Measurements from ENCODE around the gene LCN1. TPM values are rescaled to one million over a fixed set of nuclear protein-coding genes. Genes with fewer than 3 reads are reported as not detected.

LCN1 gene
- total and polyA plus RNA-seq, 2 donors (not counting 3 experiments of a cell fraction or from before 2014, with no cell fraction given): not detected

DNA sequence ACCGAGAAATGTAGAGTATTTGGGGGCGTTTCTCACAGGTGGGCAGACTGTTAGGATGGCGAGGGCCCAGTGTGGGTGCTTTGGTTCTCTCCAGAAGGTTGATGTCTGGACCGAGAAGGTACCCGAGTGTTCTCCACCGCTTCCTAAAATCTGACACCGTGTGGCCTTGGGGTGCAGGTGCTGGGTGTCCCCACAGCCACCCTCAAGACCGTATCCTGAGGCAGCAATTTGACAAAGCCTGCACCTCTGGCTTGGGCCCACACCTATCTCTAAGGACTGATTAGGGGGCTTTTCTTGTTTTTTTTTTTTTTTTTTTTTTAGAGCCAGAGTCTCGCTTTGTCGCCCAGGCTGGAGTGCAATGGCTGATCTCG lies 40.3 kb upstream of the LCN1 start:
- Histone ChIP-seq H3K9me3 (replicated peaks; ENCODE audit: control insufficient read depth, insufficient read depth, low read length) (no peaks in the 10 kb centered on the region), H3K27ac (ENCODE audit: insufficient read depth, low read depth, low read length) (no peak overlapping the region), H3K9ac (replicated peaks; ENCODE audit: extremely low read depth, insufficient read depth, low read length) (no peak overlapping the region), H3K4me2 (ENCODE audit: insufficient read depth, low read length) (peak overlapping the region; percentile 41), H3K36me3 (ENCODE audit: control insufficient read depth in 2 of 2, extremely low read depth in 1 of 2, insufficient read depth in 2 of 2, low read length in 2 of 2) (peaks cover 0 to 18% of the 10 kb centered on the region in 2 experiments), H3K79me2 (ENCODE audit: control insufficient read depth, insufficient read depth, low read length) (no peaks in the 10 kb centered on the region), H3K27me3 (ENCODE audit: control insufficient read depth in 2 of 2, insufficient read depth in 2 of 2, low read length in 2 of 2) (no peaks in the 10 kb centered on the region), H2AFZ (ENCODE audit: low read depth, low read length) (peak overlapping the region; percentile 32), H3K9me1 (replicated peaks; ENCODE audit: control insufficient read depth, extremely low read depth, insufficient read depth, low read length) (no peaks in the 10 kb centered on the region), H4K20me1 (replicated peaks; ENCODE audit: control insufficient read depth, extremely low read depth, insufficient read depth, low read length) (no peaks in the 10 kb centered on the region), H3K4me3 (replicated peaks in 1 of 3; ENCODE audit: insufficient read depth in 1 of 3, low read depth in 1 of 3, low read length in 3 of 3) (peak overlapping the region in 2 of 3 experiments; percentile 28 to 78), H3K4me1 (ENCODE audit: control insufficient read depth, extremely low read depth, insufficient read depth, low read length) (peaks cover 7% of the 10 kb centered on the region)
- DNase-seq (ENCODE audit: low read depth, low spot score): no peak
- intact Hi-C loops (cut with micrococcal nuclease) (loop anchor here (1.0 kb wide), 1 partner anchor 18 kb away; a partner anchor contains a TSS), dilution Hi-C loops (cut with MboI; ENCODE audit: extremely low pct_ligation_motif_present, low sequenced_read_pairs) (no loop called here)
- no peak for FAIRE-seq
- ChIA-PET CTCF (interaction anchor here (1.2 to 1.9 kb wide), 4 partner anchors 10 to 24 kb away, joined by 4 to 11 read pairs (median 7); partner anchors contain the start of gene MRPS2), POLR2A (no interaction called here)
- TF ChIP-seq JUN (IDR thresholded peaks at IDR 0.05; ENCODE audit: borderline replicate concordance, insufficient read depth, insufficient read length, low read depth) (no peak), POLR2A (IDR thresholded peaks at IDR 0.05; ENCODE audit: low read depth, low read length) (no peak), POLR2AphosphoS5 (IDR thresholded peaks at IDR 0.05; ENCODE audit: insufficient read depth, low read depth, low read length) (no peak), MYC (IDR thresholded peaks at IDR 0.05; ENCODE audit: low read depth, low read length) (no peak), GATA2 (IDR thresholded peaks at IDR 0.05; ENCODE audit: insufficient read depth, insufficient read length, low read depth, low read length) (no peak), FOS (IDR thresholded peaks at IDR 0.05; ENCODE audit: borderline replicate concordance, insufficient read depth, low read length) (no peak), EZH2 (IDR thresholded peaks at IDR 0.05; ENCODE audit: borderline replicate concordance, low read depth, low read length, severe bottlenecking) (no peak), CTCF (IDR thresholded peaks at IDR 0.05; ENCODE audit: extremely low read depth in 1 of 2, insufficient read depth in 1 of 2, low read depth in 1 of 2, low read length in 2 of 2) (no peak)
- TF ChIP-seq, protein P1, sequence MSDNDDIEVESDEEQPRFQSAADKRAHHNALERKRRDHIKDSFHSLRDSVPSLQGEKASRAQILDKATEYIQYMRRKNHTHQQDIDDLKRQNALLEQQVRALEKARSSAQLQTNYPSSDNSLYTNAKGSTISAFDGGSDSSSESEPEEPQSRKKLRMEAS (IDR thresholded peaks at IDR 0.05; ENCODE audit: insufficient read depth, insufficient read length): no peak
- no TSS peak for BruUV-seq (replicated peaks)
